Liver (tissue), 3 donors: ENCODE results near the gene EIPR1.

Experiments
- EGR1 ChIP-seq, 2 donors: IDR thresholded peaks; 2 replicates each; pipeline ENCODE4 v1.6.1; 2016 to 2018; ENCODE audit warnings: antibody characterized with exemption in 2 of 2, low read depth in 2 of 2
- GABPA ChIP-seq, 2 donors: IDR thresholded peaks in 1 of 2; conservative IDR thresholded peaks in 1 of 2; 2 replicates each; pipeline ENCODE4 v1.6.1; 2016; ENCODE audit warnings: antibody characterized with exemption in 2 of 2, mild to moderate bottlenecking in 1 of 2, moderate library complexity in 1 of 2
- JUND ChIP-seq, 2 donors: IDR thresholded peaks; 2 replicates each; pipeline ENCODE4 v1.6.1; 2016; ENCODE audit warnings: antibody characterized with exemption in 2 of 2
- NR2F2 ChIP-seq: IDR thresholded peaks from 2 replicates; pipeline ENCODE4 v1.6.1; 2016; ENCODE audit warnings: antibody characterized with exemption
- RAD21 ChIP-seq, 2 donors: IDR thresholded peaks; 2 replicates each; pipeline ENCODE4 v1.6.1; 2016; ENCODE audit warnings: antibody characterized with exemption in 2 of 2, mild to moderate bottlenecking in 2 of 2
- RXRA ChIP-seq, 2 donors: IDR thresholded peaks; 2 replicates each; pipeline ENCODE4 v1.6.1; 2017 to 2018; ENCODE audit warnings: antibody characterized with exemption in 2 of 2, mild to moderate bottlenecking in 1 of 2
- SP1 ChIP-seq: IDR thresholded peaks from 2 replicates; pipeline ENCODE4 v1.6.1; 2018; ENCODE audit warnings: antibody characterized with exemption, mild to moderate bottlenecking
- TAF1 ChIP-seq: conservative IDR thresholded peaks from 2 replicates; pipeline ENCODE4 v1.6.1; 2016; ENCODE audit warnings: antibody characterized with exemption, mild to moderate bottlenecking
- YY1 ChIP-seq: IDR thresholded peaks from 2 replicates; pipeline ENCODE4 v1.6.1; 2016; ENCODE audit warnings: antibody characterized with exemption, mild to moderate bottlenecking
- TF ChIP-seq, protein P1 (sequence below): IDR thresholded peaks from 2 replicates; pipeline ENCODE4 v1.6.1; 2016; ENCODE audit warnings: antibody characterized with exemption, mild to moderate bottlenecking
- TF ChIP-seq, protein P2 (sequence below): fragments of 150-350 bp; IDR thresholded peaks from 2 replicates; pipeline ENCODE4 v1.5.1; 2017; ENCODE audit warnings: improper control_type of control experiment, low read depth, low read length; ENCODE audit not compliant: missing input control
- TF ChIP-seq, protein P3 (sequence below): IDR thresholded peaks from 2 replicates; pipeline ENCODE4 v1.6.1; 2016; ENCODE audit warnings: antibody characterized with exemption
- TF ChIP-seq, protein P4 (sequence below): IDR thresholded peaks from 2 replicates; pipeline ENCODE4 v1.6.1; 2016; ENCODE audit warnings: antibody characterized with exemption
- donor health status: healthy.
- donor health status: healthy.

DNA sequence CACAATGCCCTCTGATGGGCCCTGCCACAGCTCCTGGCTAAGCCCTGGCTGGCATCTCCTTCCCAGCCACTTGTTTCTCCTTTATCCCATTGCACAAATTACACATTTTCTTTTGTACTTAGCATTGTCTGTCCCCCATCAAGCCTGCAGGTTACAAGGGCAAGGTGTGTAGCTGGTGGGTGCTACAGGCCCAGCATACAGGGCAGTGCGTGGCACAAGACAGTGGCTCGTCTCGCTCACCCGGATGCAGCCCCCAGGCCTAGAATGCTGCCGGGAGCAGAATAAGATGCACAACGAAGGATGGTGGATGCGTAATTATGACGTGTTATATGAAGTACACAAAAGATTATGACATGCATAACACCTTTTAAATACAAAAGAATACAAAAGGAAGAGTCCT lies 87.6 kb downstream of the EIPR1 start:
- TF ChIP-seq JUND (IDR thresholded peaks at IDR 0.05) (no peak), YY1 (no peak), RAD21 (IDR thresholded peaks at IDR 0.05) (no peak), EGR1 (IDR thresholded peaks at IDR 0.05; ENCODE audit: low read depth in 2 of 2) (no peak), SP1 (no peak), GABPA (IDR thresholded peaks at IDR 0.05 in 1 of 2, conservative IDR thresholded peaks at IDR 0.05 in 1 of 2) (no peak), TAF1 (no peak), NR2F2 (no peak), RXRA (IDR thresholded peaks at IDR 0.05) (no peak)
- TF ChIP-seq, protein P1, sequence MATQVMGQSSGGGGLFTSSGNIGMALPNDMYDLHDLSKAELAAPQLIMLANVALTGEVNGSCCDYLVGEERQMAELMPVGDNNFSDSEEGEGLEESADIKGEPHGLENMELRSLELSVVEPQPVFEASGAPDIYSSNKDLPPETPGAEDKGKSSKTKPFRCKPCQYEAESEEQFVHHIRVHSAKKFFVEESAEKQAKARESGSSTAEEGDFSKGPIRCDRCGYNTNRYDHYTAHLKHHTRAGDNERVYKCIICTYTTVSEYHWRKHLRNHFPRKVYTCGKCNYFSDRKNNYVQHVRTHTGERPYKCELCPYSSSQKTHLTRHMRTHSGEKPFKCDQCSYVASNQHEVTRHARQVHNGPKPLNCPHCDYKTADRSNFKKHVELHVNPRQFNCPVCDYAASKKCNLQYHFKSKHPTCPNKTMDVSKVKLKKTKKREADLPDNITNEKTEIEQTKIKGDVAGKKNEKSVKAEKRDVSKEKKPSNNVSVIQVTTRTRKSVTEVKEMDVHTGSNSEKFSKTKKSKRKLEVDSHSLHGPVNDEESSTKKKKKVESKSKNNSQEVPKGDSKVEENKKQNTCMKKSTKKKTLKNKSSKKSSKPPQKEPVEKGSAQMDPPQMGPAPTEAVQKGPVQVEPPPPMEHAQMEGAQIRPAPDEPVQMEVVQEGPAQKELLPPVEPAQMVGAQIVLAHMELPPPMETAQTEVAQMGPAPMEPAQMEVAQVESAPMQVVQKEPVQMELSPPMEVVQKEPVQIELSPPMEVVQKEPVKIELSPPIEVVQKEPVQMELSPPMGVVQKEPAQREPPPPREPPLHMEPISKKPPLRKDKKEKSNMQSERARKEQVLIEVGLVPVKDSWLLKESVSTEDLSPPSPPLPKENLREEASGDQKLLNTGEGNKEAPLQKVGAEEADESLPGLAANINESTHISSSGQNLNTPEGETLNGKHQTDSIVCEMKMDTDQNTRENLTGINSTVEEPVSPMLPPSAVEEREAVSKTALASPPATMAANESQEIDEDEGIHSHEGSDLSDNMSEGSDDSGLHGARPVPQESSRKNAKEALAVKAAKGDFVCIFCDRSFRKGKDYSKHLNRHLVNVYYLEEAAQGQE: no peak
- TF ChIP-seq, protein P2, sequence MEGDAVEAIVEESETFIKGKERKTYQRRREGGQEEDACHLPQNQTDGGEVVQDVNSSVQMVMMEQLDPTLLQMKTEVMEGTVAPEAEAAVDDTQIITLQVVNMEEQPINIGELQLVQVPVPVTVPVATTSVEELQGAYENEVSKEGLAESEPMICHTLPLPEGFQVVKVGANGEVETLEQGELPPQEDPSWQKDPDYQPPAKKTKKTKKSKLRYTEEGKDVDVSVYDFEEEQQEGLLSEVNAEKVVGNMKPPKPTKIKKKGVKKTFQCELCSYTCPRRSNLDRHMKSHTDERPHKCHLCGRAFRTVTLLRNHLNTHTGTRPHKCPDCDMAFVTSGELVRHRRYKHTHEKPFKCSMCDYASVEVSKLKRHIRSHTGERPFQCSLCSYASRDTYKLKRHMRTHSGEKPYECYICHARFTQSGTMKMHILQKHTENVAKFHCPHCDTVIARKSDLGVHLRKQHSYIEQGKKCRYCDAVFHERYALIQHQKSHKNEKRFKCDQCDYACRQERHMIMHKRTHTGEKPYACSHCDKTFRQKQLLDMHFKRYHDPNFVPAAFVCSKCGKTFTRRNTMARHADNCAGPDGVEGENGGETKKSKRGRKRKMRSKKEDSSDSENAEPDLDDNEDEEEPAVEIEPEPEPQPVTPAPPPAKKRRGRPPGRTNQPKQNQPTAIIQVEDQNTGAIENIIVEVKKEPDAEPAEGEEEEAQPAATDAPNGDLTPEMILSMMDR: no peak
- TF ChIP-seq, protein P3, sequence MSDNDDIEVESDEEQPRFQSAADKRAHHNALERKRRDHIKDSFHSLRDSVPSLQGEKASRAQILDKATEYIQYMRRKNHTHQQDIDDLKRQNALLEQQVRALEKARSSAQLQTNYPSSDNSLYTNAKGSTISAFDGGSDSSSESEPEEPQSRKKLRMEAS: no peak
- TF ChIP-seq, protein P4, sequence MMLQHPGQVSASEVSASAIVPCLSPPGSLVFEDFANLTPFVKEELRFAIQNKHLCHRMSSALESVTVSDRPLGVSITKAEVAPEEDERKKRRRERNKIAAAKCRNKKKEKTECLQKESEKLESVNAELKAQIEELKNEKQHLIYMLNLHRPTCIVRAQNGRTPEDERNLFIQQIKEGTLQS: no peak
